MCF 10A (cell line): ENCODE data around the gene FNDC4. TPM values are rescaled to one million over a fixed set of nuclear protein-coding genes. Genes with fewer than 3 reads are reported as not detected.
A peak's percentile ranks its signal among the peaks of the same experiment; 100 is the strongest.

Experiments used
- BruUV-seq: library from RNA; stranded (reverse); fragments of 400-500 nt; replicated peaks from 2 replicates; lab custom pipeline; 2021; lab: Mats Ljungman, UMichigan
- CTCF ChIA-PET: fragments of 300-600 bp; sonication (Branson Sonifier 250); formaldehyde crosslinking; extraction: SDS; loops from one replicate; lab custom pipeline; 2021; ENCODE audit warnings: antibody characterized with exemption, inconsistent platforms; lab: Yijun Ruan, JAX
- POLR2A ChIA-PET: fragments of 300-600, 350-650 bp; sonication (Branson Sonifier 250); formaldehyde crosslinking; extraction: SDS; loops from one replicate; lab custom pipeline; 2020; ENCODE audit warnings: antibody characterized with exemption, inconsistent platforms; lab: Yijun Ruan, JAX
- DNase-seq: peaks from one replicate; pipeline ENCODE4 v3.0.0-alpha.2; 2018; ENCODE audit not compliant: unreplicated experiment
- H3K27ac Mint-ChIP-seq: one replicate; pipeline ENCODE4 v1.8.0; 2022; ENCODE audit warnings: mild to moderate bottlenecking, low read depth, mixed read lengths; ENCODE audit not compliant: unreplicated experiment
- H3K27me3 Mint-ChIP-seq: one replicate; pipeline ENCODE4 v1.8.0; 2022; ENCODE audit warnings: mixed read lengths; ENCODE audit not compliant: insufficient read depth, unreplicated experiment
- H3K36me3 Mint-ChIP-seq: one replicate; pipeline ENCODE4 v1.8.0; 2022; ENCODE audit warnings: mild to moderate bottlenecking, moderate library complexity, mixed read lengths; ENCODE audit not compliant: insufficient read depth, unreplicated experiment
- H3K4me1 Mint-ChIP-seq: one replicate; pipeline ENCODE4 v1.8.0; 2022; ENCODE audit warnings: mixed read lengths; ENCODE audit not compliant: insufficient read depth, unreplicated experiment
- H3K4me3 Mint-ChIP-seq: one replicate; pipeline ENCODE4 v1.8.0; 2022; ENCODE audit warnings: mild to moderate bottlenecking, moderate library complexity, mixed read lengths; ENCODE audit not compliant: unreplicated experiment
- H3K9me3 Mint-ChIP-seq: one replicate; pipeline ENCODE4 v1.8.0; 2022; ENCODE audit warnings: mixed read lengths; ENCODE audit not compliant: unreplicated experiment
- CTCF ChIP-seq: fragments of 200-600 bp; IDR thresholded peaks from one replicate; pipeline ENCODE4 v1.8.0; 2022; ENCODE audit warnings: antibody characterized with exemption, mild to moderate bottlenecking; ENCODE audit not compliant: unreplicated experiment
- intact Hi-C: fragments of 100-400 bp; cut with micrococcal nuclease; formaldehyde crosslinking; loops from 2 replicates; pipeline ENCODE4 v1.14.1; 2022
- total RNA-seq: library from RNA; stranded (reverse); gene quantifications from 2 replicates; pipeline ENCODE4 v1.2.3, GENCODE V29; 2022

FNDC4 gene
- total RNA-seq, 1 experiment from 2014 or later: 0.79 TPM

- no peak for DNase-seq
- Mint-ChIP-seq H3K27ac (no peak overlapping the region), H3K4me1 (no peaks in the 10 kb centered on the region), H3K9me3 (no peaks in the 10 kb centered on the region), H3K36me3 (no peaks in the 10 kb centered on the region), H3K27me3 (peaks cover 21% of the 10 kb centered on the region), H3K4me3 (no peak overlapping the region)
- intact Hi-C loops: no loop called here
- no TSS peak for BruUV-seq
- ChIA-PET CTCF (interaction anchor here (1.2 kb wide), 1 partner anchor 19 kb away, joined by 3 read pairs; no protein-coding TSS in a partner anchor), POLR2A (interaction anchor here (0.6 kb wide), 1 partner anchor 14 kb away, joined by 4 read pairs; no protein-coding TSS in a partner anchor)
- TF ChIP-seq CTCF: no peak
Measured at GRCh38 chr2:27537287-27537686, 42.3 kb upstream of the FNDC4 start.

GRCh38 chr2:27531983-27532382 lies 37.0 kb upstream of the FNDC4 start:
- Mint-ChIP-seq H3K9me3 (peaks cover 5% of the 10 kb centered on the region), H3K36me3 (no peaks in the 10 kb centered on the region), H3K4me3 (no peak overlapping the region), H3K27me3 (peaks cover 4% of the 10 kb centered on the region), H3K27ac (no peak overlapping the region), H3K4me1 (peaks cover 4% of the 10 kb centered on the region)
- intact Hi-C loops: no loop called here
- ChIA-PET POLR2A (no interaction called here), CTCF (interaction anchor here (0.6 kb wide), 1 partner anchor 1369 kb away, joined by 3 read pairs; no protein-coding TSS in a partner anchor)
- TF ChIP-seq CTCF: no peak
- DNase-seq: no peak
- no TSS peak for BruUV-seq

- Mint-ChIP-seq H3K36me3 (no peaks in the 10 kb centered on the region), H3K9me3 (peaks cover 5% of the 10 kb centered on the region), H3K27ac (no peak overlapping the region), H3K27me3 (no peaks in the 10 kb centered on the region), H3K4me1 (peaks cover 4% of the 10 kb centered on the region), H3K4me3 (no peak overlapping the region)
- BruUV-seq: no TSS peak
- ChIA-PET POLR2A (interaction anchor here (0.6 to 0.7 kb wide), 2 partner anchors 18 to 39 kb away, joined by 3 read pairs; no protein-coding TSS in a partner anchor), CTCF (interaction anchor here (1.5 kb wide), 1 partner anchor 14 kb away, joined by 3 read pairs; no protein-coding TSS in a partner anchor)
- TF ChIP-seq CTCF: no peak
- intact Hi-C loops: no loop called here
- peak; percentile 20 for DNase-seq
Measured at GRCh38 chr2:27527182-27527581, 32.2 kb upstream of the FNDC4 start.

GRCh38 chr2:27522400-27522945 lies 27.5 kb upstream of the FNDC4 start:
- TF ChIP-seq CTCF: no peak
- no peaks in the 10 kb centered on the region for H3K9me3 Mint-ChIP-seq
- H3K4me1 Mint-ChIP-seq: peaks cover 4% of the 10 kb centered on the region
- ChIA-PET POLR2A (no interaction called here), CTCF (no interaction called here)
- no peak overlapping the region for H3K4me3 Mint-ChIP-seq
- no peaks in the 10 kb centered on the region for H3K36me3 Mint-ChIP-seq
- intact Hi-C loops: no loop called here
- BruUV-seq: no TSS peak
- H3K27me3 Mint-ChIP-seq: no peaks in the 10 kb centered on the region
- DNase-seq: peak; percentile 25
- no peak overlapping the region for H3K27ac Mint-ChIP-seq
